ENCODE measurements around the gene MAP2K2. TPM values are rescaled to one million over a fixed set of nuclear protein-coding genes. Genes with fewer than 3 reads are reported as not detected.

The MAP2K2 gene
- 157 and 205 TPM in 2 replicates for total RNA-seq

DNA sequence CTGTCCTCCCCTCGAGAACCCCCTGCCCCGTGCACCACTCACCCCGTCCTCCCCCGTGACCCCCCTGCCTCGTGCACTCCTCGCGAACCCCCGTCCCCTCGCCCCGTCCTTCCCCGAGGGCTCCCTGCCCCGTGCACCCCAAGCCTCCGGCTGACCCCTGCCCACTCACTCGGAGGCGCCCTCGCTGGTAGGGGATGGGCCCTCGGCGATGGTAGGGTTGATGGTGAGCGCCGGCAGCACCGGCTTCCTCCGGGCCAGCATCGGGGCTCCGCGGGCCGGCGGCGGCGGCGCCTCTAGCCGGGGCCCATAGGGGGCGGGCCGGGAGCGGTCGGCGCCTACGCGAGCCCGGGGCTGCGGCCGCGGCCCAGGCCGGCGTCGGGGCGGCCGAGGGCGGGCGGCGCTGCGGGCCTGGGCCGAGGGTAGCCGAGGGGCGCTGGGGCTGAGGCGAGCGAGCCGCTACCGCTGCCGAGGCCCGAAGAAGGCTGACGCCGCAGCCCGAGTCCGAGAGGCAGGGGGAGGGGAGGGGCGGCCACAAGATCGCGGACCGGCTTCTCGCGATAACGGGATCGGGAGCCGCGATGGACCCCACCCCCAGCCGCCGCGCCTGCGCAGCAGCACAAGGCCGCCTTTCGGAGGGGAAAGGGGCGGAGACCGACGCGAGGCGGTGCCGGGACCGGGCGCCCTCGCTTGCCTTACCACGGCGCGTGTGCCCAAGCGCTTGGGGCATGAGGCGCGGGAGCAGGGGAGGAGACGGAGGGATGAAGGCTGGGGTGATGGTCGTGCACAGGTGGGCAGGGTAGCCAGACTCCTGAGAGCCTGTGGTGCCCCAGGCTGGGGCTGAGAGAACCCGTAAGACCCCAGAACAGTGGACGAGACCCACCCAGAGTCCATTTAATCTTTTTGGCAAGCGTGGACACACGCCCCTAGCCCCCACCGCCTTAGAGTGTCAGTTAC, at the start of gene MAP2K2:
MAP2K2 (minus strand) TSS at position 508 of the 954 bp plus-strand sequence; CDS start at position 261, 247 bp downstream.

DNA sequence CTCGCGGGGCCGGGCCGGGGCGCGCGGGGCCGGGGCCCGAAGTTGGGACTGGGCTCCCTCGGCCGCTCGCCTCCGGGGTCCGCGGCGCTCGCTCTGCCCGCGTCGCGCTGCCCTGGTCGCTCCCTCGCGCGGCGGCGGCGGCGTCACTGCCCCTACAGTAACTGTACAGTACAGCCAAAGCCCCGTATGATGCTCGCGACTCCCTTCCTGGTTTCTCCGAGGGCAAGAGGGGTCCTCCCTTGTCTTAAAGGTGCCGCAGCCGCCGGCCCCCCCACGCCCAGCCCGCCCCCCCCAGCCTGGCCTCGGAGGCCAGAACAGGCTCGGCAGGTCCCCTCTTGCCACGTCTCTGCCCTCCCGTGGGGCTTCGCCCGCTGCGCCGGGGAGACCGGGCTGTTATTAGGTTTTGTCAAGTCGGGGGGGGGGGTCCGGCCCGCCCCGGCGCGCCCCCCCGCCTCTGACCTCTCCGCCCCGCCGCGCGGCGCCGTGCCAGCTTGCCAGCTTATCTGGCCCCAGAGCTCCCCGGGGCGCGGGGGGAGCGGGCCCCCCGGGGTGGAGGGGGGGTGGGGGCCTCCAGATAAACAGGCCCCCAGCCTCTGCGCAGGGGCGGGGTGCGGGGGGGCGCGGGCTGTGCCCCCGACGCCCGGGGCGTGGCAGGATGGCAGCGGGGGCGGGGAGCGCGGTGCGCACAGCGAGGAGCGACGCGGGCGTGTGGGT, 57.1 kb downstream of the MAP2K2 start, which contains the start of gene ZBTB7A:
ZBTB7A (minus strand) TSS at position 218 of the 714 bp plus-strand sequence. CDS start 11,667 bp downstream, outside the sequence.

Small RNAs within 50 kb of the gene (small RNA-seq; reads per million reads assigned to genes)
- not detected for gene RF00017

Other genes starting within 250 kb of the MAP2K2 start
- gene ATCAY, start 243.4 kb downstream of the MAP2K2 start, total RNA-seq, result not detected in 2 replicates
- gene NMRK2, start 191.1 kb downstream of the MAP2K2 start, total RNA-seq, result not detected in 2 replicates
- 80.1 and 162 TPM in 2 replicates for gene DAPK3, start 153.0 kb downstream of the MAP2K2 start, total RNA-seq
- gene EEF2, start 138.7 kb downstream of the MAP2K2 start, total RNA-seq, result 2,634 and 3,144 TPM in 2 replicates
- 23.2 and 33.8 TPM in 2 replicates for gene PIAS4, start 116.4 kb downstream of the MAP2K2 start, total RNA-seq
- gene ZBTB7A, start 57.2 kb downstream of the MAP2K2 start, total RNA-seq, result 22.8 and 46.5 TPM in 2 replicates
- gene CREB3L3, start 29.5 kb upstream of the MAP2K2 start, total RNA-seq, result not detected in 2 replicates
- 11.0 and 18.0 TPM in 2 replicates for gene SIRT6, start 58.4 kb upstream of the MAP2K2 start, total RNA-seq
- gene ANKRD24, start 58.6 kb upstream of the MAP2K2 start, total RNA-seq, result 1.1 and 2.0 TPM in 2 replicates
- 0.79 and 1.2 TPM in 2 replicates for gene EBI3, start 105.4 kb upstream of the MAP2K2 start, total RNA-seq
- 18.8 and 22.1 TPM in 2 replicates for gene YJU2, start 123.0 kb upstream of the MAP2K2 start, total RNA-seq
- not detected in 2 replicates for gene SHD, start 155.1 kb upstream of the MAP2K2 start, total RNA-seq
- not detected in 2 replicates for gene TMIGD2, start 178.3 kb upstream of the MAP2K2 start, total RNA-seq
- 1.7 TPM in 1 of 2 replicates, not detected in the other for gene FSD1, start 180.5 kb upstream of the MAP2K2 start, total RNA-seq
- 51.0 and 60.1 TPM in 2 replicates for gene STAP2, start 214.7 kb upstream of the MAP2K2 start, total RNA-seq
- gene MPND, start 219.4 kb upstream of the MAP2K2 start, total RNA-seq, result 9.1 and 14.9 TPM in 2 replicates

Data from placental epithelial cell (primary cell).